ENCODE data around the gene MTG2.

Gene MTG2

DNA sequence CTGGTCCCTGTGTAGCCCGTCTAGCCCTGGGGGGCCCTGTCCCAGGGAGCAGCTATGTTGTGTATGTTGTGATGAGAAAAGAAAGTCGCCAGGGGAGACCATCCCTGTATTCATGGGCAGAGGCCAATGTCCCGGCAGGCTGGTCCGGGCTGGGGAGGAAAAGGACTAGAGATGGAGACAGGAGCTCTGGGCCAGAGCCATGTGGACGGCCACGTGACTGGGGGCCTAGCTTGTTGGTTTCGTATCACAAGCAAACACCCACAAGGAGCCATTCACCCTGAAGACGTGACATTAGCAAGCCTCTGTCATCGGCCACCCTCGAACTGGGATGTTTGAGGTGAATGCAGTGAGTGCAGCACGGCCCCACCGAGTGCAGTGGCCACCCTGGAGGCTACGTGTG is 40.1 kb downstream of the MTG2 start:
- DNase-seq = no peak

DNA sequence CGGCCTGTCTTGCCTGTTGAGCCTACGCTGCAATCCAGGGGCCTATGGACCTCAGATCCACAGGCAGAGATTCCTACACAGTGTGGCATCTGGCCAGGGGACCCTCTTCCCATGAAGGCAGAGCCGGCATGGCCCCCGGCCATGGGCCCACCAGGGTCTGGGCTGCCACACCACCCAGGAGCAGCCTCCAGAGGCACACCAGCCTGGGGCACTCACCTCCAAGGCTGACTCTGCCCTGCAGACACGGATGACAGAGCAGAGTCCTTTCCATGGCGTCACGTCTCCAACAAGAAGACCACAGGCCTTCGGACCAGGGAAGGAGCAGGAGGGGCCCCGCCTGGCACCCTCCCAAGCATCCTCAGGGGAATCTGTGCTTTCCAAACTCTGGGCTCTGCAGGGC is 40.7 kb downstream of the MTG2 start:
- DNase-seq = no peak

DNA sequence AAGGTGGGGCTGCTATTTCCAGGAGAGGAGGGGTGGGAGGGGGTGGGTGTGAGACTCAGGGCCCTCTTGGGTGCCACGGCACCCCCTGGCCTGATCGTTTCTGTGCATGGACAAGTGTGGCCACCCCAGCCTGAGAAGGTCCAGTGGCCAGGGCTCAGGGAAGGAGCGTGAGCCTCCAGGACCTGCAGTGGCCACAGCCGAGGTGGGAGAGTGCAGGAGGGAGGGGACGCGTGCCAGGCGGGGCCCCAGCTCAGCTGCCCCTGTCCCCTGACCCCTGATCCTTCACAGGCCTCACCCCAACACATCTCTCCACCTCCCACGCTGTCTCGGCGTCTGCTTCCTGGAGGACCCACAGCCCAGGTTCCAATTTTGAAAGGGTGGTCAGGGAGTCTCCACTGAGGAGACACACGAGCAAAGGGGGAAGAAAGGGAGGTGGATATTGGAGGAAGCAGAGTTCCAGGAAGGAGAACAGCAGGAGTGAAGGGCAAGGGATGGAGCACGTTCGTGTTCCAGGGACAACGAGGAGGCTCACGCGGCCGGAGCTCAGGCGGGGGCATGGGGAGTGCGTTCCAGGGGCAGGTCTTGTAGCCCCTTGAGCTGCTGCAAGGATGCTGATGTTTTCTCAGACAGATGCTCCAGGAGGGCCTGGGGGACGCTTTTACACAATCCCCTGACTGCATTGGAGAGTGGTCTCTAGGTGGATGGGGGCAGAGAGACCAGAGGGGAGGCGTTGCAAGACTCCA is 41.5 kb downstream of the MTG2 start:
- no peak for DNase-seq

DNA sequence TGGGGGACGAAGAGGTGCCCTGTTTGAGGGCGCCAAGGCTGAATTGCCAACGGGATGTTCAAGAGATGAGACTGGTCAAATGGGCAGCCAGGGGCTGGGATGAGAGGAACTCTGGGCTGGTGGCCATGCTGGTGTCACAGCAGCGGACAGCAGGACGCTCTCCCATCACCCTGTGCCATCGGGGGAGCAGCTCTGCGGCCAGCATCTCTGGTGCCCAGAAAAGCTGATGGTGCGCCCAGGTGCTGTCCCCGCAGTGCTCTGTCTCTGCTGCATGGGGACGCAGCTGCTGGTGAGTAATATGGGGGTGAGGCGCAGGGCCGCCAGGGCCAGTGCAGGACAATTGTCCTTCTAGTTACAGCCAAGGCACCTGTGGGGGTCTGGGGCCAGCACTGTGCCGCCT is 42.2 kb downstream of the MTG2 start:
- no peak for DNase-seq

DNA sequence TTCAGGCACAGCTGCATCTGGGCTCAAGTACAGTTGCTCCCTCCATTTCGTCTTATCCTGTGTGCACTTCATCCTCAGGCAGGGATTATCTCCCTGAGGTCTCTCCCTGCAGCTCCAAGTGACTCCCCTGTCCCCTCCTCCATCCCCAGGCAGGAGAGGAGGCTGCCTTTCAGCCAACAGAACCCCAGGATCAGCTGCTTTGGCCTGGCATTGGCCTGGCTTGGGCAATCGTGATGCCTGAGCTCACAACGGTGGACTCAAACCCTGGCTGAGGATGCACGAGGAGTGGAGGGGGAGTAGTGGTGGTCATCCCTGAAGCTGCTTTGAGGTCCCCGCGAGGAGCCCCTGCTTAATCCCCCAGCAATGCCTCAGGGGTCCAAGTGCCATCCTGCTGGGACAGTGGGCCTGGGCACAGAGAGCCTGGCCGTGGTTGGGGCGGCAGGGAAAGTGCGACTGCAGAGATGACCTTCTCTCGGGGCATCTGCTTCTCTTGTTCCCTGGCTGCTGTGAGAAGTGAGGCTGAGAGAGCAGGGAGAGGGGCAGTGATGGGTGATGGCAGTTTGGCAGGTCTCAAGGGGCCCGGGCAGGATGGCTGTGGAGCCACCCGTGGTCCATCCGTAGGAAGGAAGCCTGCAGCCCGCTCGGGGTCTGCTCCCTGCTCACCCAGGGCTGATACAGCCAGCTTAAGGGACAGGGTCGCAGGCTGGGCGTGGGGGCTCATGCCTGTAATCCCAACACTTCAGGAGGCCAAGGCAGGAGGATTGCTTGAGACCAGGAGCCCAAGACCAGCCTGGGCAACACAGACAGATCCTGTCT is 43.2 kb downstream of the MTG2 start:
- DNase-seq = no peak

DNA sequence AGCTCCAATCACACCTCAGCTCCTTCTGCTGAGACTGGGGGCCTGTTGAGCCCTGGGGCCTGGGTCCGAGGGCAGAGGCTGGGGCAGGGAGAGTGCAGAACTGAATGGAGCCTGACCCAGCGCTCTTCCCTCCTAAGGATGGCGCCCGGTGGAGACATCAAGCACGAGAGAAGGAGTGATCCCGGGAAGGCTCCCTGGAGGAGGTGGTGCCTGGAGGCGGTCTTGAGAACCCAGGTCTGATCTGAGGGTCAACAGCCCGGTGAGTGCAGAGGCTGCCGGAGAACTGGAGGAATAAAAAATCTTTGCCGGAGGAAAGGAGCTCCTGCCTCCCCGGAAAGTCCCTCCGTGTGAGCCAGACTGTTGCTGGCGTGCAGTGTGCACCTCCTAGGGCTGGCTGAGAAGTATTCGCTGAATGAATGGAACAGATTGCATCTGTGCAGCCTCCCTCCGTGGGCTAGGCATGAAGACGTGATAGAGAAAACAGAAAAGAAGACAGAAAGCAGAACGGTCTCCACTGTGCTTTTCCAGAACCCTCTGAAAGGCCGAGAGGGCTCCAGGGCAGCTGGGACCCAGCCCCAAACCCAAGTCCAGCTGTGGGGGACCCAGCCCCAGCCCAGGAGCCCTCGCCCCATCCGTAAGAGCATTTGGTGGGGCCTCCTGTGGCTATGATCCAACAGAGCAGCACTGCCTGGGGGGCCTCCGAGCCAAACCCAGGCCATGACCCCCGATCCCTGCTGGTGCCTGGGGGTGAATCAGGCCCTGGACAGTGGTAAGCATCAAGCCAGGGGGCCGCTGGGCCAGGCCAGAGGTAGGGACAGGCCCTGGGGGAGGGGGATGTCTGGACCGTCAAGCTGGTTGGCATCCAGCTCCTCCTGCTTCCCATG is 44.1 kb downstream of the MTG2 start:
- no peak for DNase-seq

DNA sequence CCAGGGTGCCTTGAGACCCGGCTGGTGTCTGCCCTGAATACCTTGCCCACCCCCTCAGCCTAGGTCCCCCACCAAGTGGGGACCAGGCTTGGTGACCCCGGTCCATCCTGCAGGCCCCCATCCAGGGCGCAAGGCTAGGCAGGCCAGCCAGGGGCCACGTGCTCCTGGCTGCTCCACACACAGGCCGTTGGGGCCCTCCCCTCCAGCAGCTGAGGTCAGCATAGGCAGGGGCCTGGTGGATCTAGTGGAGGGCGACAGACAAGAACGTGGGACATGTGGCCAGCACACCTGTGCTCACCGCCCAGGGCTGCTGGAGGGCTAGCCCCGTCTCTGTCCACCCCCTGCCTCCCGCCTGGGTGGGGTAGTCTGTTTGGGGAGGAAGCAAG is 44.8 kb downstream of the MTG2 start:
- no peak for DNase-seq

DNA sequence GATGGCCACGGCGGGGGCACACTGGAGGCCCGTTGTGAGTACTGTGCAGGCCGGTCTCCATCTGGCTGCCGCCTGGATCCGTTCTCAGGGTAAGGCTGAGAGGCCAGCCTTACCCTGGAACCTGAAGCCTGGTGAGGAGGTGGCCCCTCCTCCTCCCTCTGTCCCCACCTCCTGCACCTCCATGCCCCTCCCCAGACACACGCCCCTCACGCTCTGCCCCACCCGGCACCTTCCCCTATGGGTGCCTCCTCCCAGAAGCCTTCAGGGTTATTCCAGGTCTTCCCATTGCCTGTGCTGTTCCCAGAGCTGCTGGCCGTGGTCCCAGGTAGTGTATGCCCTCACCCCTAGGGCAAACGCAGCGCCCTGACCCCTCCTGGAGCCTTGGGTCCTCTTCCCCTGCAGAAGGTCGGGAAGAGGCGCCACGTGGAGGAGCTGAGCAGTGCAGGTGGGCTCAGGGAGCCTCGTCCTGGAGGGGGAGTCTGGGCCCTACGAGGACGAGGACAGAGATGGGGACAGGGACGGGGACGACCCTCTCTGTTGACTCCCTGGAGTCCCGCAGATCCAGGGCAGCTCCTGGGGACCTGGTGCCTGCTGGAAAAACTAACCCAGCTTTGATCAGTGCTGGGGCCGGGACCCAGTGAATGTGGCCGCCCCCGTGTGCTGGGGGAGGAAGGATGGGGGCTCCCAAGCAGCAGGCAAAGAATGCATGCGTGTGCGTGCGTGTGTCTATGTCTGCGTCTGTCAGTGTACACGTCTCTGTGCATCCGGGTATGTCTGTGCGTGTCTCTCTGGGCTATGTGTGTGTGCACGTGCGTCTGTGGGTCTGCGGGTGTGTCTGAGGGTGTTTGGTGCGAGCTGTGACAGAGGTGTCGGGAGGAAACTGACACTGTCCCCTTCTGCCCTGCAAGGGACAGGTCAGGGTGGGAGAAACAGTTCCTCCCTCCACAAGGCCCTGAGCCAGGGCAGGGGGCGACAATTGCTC is 45.4 kb downstream of the MTG2 start:
- no peak for DNase-seq

DNA sequence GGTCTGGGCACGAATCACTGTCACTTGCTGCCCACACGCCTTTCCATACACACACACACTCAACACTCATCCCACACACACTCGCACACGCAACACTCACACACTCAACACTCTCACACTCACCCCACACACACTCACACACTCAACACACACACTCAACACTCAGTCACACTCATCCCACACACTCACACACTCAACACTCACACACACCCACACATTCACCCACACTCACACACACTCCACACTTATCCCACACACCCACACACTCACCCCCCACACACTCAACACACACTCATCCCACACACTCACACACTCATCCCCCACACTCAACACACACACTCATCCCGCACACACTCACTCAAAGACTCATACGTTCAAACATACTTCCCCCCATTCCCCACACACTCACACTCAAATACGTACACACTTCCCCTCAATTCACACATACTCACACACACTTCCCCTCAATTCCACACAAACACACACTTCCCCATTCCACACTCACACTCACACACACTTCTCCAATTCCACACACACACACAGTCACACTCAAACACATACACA is 46.2 kb downstream of the MTG2 start:
- no peak for DNase-seq

DNA sequence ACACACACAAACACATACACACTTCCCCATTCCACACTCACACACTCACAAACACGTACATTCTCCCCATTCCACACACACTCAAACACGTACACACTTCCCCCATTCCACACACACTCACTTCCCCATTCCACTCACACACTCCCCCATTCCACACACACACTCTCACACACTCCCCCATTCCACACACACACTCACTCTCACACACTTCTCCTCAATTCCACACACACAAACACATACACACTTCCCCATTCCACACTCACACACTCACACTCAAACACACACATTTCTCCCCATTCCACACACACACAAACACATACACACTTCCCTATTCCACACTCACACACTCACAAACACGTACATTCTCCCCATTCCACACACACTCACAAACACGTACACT is 46.8 kb downstream of the MTG2 start:
- DNase-seq = no peak

DNA sequence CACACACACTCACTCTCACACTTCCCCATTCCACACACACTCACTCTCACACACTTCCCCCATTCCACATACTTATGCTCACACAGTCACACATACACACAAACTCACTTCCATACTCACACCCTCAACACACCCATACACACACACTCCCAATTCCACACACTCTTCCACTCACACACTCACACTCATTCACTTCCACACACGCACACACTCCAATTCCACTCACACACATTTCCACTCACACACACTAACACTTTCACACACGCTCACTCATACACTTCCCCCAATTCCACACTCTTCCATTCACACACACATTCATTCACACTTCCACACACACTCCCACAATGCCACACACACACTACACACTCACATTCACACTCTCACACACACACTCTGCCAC is 47.4 kb downstream of the MTG2 start:
- DNase-seq = no peak

DNA sequence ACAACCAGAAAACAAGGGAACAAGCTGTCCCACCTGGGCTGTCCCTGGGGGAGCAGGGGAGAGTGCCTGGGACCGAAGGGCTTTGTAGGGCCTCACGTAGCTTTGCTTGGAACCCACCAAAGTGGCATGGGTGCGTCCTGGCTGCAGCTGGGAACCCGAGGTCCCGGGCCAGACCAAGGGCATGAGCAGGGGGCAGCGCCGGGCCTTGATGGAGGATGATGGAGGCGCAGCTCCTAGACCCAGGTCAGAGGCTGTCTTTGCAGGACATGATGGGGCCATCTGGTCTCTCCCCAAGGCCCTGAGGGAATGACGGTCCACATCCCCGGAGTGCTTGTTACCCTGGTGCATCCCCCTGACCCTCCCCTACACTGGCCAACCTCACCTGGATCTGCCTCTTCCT is 47.9 kb downstream of the MTG2 start:
- no peak for DNase-seq

DNA sequence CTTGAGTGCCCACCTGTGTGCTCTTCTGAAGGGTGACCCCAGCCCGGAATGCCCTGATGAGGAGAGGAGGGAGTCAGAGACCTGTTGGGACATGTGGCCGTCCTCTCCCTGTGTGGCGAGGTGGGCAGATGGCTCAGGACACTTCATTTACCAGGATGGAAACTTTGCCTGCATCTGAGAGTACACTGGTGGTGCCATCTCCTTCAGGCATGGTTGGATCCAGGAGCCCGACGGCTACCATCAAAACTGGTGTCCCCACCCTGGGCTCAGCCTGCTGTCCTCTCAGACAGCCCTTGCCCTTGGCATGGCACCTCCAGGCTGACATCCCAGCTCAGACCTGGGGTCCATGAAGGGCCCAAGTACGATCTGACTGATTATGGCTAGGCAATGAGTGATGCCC is 48.5 kb downstream of the MTG2 start:
- no peak for DNase-seq

DNA sequence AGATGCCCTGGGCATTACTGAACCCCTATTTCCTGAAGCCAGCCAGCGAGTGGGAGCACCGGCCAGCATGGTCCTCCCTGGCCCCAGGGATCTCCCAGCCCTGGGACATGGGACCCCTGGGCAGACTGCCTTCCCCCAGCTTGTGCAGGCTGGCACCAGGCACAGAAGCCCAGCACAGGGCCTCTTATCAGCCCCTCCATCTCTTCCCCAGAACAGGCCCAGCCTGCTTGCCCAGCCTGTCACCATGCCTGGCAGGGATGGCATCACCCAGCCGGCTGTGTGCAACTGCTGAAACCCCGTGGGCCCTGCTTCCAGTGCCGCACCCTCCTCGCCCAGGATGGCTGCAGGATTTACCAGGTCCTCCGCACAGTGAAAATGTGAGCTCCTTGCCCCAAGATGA is 49.4 kb downstream of the MTG2 start:
- DNase-seq = no peak

DNA sequence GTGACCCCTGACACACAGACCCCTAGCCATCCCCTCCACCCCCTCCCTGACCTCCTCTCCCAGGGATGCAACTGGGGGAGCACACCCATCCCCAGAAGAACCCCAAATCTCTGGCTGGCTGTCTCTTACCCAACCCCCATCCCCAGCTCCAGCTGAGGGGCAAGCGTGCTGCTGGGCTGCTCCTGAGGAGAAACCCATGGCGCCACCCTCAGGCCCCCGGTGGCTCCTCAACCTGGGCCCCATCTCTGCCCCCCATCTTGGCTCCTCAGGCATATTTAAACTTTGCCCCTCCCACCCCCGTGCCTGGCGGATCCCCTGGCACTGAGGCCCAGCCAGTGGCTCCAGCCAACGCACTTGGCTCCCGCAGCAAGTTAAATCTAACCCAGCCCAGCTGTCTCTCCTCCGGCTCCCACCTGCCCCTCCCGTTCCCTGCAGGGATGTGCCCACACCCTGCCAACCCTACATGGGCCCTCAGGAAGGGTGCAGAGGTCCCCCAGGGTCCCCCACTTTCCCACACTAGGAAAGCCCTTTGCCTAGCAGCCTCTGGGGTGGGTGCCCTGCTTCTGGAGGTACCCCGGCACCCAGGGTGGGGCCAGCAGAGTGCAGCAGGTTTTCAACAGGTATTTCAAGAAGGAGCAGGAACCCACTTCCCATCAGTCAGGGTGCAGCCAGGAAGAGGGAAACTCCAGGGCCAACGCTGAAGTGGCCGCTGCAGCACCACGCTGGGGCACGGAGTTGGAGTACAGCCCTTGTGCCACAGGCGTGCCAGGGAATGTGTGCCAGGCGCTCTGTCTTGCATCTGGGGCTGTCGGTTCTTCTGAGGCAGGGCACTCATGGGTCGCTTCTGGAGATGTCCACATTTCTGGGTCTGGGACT is 50.2 kb downstream of the MTG2 start:
- no peak for DNase-seq

DNA sequence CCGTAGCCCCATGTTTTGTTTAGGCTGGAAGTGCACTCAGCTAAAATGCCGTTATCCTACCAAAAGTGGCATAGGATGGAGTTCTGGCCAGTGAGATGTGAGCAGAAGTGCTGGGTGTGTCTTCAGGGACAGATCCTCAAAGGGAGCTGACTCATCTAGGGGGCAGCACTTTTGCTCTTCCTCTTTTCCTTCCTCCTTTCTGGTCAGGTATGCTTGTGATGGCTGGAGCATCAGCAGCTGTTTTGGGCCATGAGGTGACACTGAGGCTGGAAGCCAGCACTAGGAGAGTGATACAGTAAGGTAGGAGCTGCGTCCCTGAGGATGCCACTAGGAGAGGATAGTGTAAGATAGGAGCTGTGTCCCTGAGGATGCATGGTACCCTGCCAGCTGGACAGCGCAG is 50.9 kb downstream of the MTG2 start:
- no peak for DNase-seq

DNA sequence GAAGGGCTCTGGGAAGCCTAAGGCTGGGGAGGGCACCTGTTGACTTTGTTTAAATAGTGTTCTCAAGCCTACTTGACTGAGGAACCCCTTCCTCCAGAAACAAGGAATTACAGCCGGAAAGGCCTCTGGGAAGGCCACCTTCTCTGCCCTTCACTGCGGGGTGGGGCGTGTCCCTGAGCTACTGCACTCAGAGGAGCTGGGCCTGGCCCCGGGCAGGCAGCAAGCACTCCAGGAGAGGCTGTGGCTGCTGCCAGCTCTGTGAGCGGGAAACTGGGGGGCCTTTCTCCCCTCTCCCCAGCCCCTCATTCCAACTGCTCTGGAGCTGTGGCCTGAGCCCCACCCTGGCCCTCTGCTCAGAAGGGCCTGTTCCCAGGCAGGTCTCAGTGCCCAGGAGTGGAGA is 51.5 kb downstream of the MTG2 start:
- no peak for DNase-seq

DNA sequence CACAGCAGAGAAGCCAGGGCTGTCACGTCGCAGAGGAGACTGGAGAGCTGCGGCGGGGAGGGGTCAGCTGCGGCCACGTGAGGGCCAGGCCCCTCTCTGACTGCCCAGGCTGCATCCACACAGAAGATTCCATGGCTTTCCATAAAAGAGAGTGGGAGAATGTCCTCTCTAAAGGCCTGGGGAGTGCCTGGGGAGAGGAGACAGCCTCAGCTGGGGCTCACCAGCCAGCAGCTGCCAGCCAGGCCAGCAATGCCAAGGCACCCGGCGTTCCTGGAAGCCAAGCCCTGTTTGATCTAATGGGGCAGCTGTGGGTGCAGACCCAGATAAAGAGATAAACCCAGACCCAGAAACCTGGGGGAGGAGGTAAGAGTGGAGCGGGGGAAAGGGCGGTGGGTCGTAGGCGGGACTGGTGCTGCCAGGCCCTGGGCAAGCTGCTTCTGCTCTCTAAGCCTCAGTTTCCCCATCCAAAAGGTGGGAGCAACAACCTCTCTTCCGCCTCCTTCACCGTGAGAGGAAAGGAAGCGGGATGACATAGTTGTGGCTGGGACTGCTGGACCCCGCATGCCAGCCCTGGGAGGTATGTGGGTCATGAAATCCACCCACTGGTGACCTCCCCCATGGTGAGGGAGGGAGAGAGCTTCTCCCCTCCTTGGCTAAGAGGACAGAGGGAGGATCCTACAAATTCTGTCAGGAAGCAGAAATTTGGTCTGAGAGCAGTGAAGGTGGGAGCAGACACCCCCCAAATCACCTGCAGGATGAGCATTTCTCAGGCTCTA is 52.4 kb downstream of the MTG2 start:
- DNase-seq = no peak

DNA sequence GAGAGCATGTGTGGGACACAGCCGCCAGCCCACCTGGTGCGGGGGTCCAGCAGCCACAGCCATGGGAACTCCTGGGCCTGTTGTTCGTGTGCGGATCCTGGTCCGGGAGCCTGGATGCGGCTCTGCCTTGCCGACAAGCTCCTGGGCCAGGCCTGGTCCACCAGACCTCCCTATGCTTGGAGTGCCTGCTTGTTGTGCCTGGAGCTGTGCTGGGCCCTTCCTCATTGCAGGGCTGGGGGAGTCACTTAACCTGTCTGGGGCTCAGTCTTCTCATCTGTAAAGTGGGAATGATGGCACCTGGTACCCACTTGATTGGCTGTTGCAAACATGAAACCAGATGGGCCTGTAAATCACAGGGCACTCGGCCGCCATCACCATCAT is 52.9 kb downstream of the MTG2 start:
- no peak for DNase-seq

DNA sequence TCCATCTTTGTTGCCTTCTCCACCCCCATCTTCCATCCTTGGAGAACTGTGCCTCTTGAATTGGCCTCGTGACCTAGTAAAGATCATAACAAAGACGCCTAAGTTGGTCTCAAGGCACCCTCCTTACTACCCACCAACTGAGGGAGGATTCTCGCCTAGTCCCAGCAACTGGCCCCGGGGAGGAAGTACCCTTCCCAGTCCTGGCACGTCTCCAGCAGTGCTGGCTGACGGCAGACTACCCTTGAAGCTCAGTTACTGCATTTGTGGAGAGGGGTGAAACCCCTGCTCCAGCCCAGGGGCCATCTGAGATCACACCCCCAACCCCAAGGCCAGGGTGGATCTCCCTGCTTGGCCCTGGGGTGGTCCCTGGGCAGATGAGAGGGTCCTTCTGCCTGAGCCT is 53.4 kb downstream of the MTG2 start:
- no peak for DNase-seq
